SK-N-SH (cell line): ENCODE results near the gene CA12. TPM values are rescaled to one million over a fixed set of nuclear protein-coding genes. Genes with fewer than 3 reads are reported as not detected.
A peak's percentile ranks its signal among the peaks of the same experiment; 100 is the strongest.
"Not testable (repeated sequence)": the region's sequence is repeated elsewhere in the genome, so short reads cannot be mapped to it uniquely, and the experiment has no call there.

Experiments
- CTCF ChIA-PET: fragments of 300-600, 350-600 bp; formaldehyde crosslinking; extraction: SDS; loops from one replicate; lab custom pipeline; 2021; lab: Yijun Ruan, JAX
- POLR2A ChIA-PET: fragments of 350-600 bp; sonication (Branson Sonifier 250); formaldehyde crosslinking; extraction: SDS; loops from one replicate; lab custom pipeline; 2020; ENCODE audit warnings: antibody characterized with exemption, inconsistent platforms; lab: Yijun Ruan, JAX
- DNase-seq: peaks from one replicate; pipeline ENCODE4 v3.0.0; 2012
- H2AFZ ChIP-seq: fragments of 200-600 bp; sonication (generic); 2 replicates; pipeline ENCODE4 v1.8.1; 2016; ENCODE audit warnings: antibody characterized with exemption, mild to moderate bottlenecking, low read depth
- H3F3A ChIP-seq: fragments of 200-600 bp; sonication (generic); replicated peaks from 2 replicates; pipeline ENCODE3; 2016; ENCODE audit warnings: antibody characterized with exemption, mild to moderate bottlenecking; ENCODE audit not compliant: insufficient read depth
- H3K27ac ChIP-seq, 2 experiments: fragments of 200-500 bp in 1 of 2; fragments of 200-600 bp in 1 of 2; sonication (Bioruptor generic) in 1 of 2; sonication (generic), shearing (Covaris generic) in 1 of 2; 2 replicates each; pipeline versions ENCODE4 v1.5.1 to v1.6.1; 2014 to 2016; ENCODE audit warnings: low read depth in 2 of 2, inconsistent platforms in 1 of 2, low read length in 1 of 2, mild to moderate bottlenecking in 1 of 2, mixed read lengths in 1 of 2
- H3K27me3 ChIP-seq: fragments of 200-600 bp; sonication (generic), shearing (Covaris generic); 2 replicates; pipeline ENCODE4 v1.6.1; 2016; ENCODE audit warnings: mixed run types; ENCODE audit not compliant: insufficient read depth
- H3K36me3 ChIP-seq, 2 experiments: fragments of 200-500 bp in 1 of 2; fragments of 200-600 bp in 1 of 2; sonication (Bioruptor generic) in 1 of 2; sonication (generic) in 1 of 2; replicated peaks in 1 of 2; 2 replicates each; pipeline versions ENCODE3 to v1.5.1; 2014 to 2016; ENCODE audit warnings: low read length in 1 of 2, mild to moderate bottlenecking in 1 of 2; ENCODE audit not compliant: insufficient read depth in 2 of 2, control insufficient read depth in 1 of 2
- H3K4me1 ChIP-seq, 2 experiments: fragments of 200-500 bp in 1 of 2; fragments of 200-600 bp in 1 of 2; sonication (Bioruptor generic) in 1 of 2; sonication (generic), shearing (Covaris generic) in 1 of 2; 2 replicates each; pipeline versions ENCODE4 v1.5.1 to v1.6.1; 2014 to 2016; ENCODE audit warnings: low read depth in 1 of 2, low read length in 1 of 2, mixed run types in 1 of 2; ENCODE audit not compliant: insufficient read depth in 2 of 2, control insufficient read depth in 1 of 2
- H3K4me2 ChIP-seq: fragments of 200-600 bp; sonication (generic), shearing (Covaris generic); 2 replicates; pipeline ENCODE4 v1.6.1; 2017; ENCODE audit warnings: mixed run types
- H3K4me3 ChIP-seq, 2 experiments: fragments of 200-500 bp in 1 of 2; fragments of 200-600 bp in 1 of 2; sonication (Bioruptor generic) in 1 of 2; sonication (generic), shearing (Covaris generic) in 1 of 2; 2 replicates each; pipeline versions ENCODE4 v1.5.1 to v1.8.1; 2014 to 2016; ENCODE audit warnings: low read depth in 2 of 2, inconsistent platforms in 1 of 2, low read length in 1 of 2, mild to moderate bottlenecking in 1 of 2, mixed read lengths in 1 of 2, moderate library complexity in 1 of 2
- H3K79me2 ChIP-seq: fragments of 200-600 bp; sonication (generic); 2 replicates; pipeline ENCODE4 v1.8.1; 2017; ENCODE audit warnings: mild to moderate bottlenecking; ENCODE audit not compliant: insufficient read depth
- H3K9ac ChIP-seq: fragments of 200-600 bp; sonication (generic); 2 replicates; pipeline ENCODE4 v1.6.1; 2017; ENCODE audit warnings: mixed run types
- H3K9me2 ChIP-seq: fragments of 200-600 bp; sonication (generic); 2 replicates; pipeline ENCODE4 v1.6.1; 2017; ENCODE audit warnings: mixed run types
- H3K9me3 ChIP-seq: fragments of 200-600 bp; sonication (generic); 2 replicates; pipeline ENCODE4 v1.6.1; 2017; ENCODE audit warnings: mixed run types, mild to moderate bottlenecking, moderate library complexity
- H4K20me1 ChIP-seq: fragments of 200-600 bp; sonication (generic); 2 replicates; pipeline ENCODE4 v1.6.1; 2017; ENCODE audit warnings: mild to moderate bottlenecking, mixed run types; ENCODE audit not compliant: insufficient read depth
- EZH2phosphoT487 ChIP-seq: fragments of 200-600 bp; sonication (generic); IDR thresholded peaks from 2 replicates; pipeline ENCODE4 v1.6.1; 2017; ENCODE audit warnings: low read depth, mixed run types, mild to moderate bottlenecking, antibody characterized with exemption, moderate library complexity, borderline replicate concordance
- GATA2 ChIP-seq: sonication (generic); formaldehyde crosslinking; IDR thresholded peaks from 2 replicates; pipeline ENCODE4 v1.5.0; 2020; ENCODE audit warnings: mild to moderate bottlenecking, missing genetic modification reagents
- JUND ChIP-seq: IDR thresholded peaks from 2 replicates; pipeline ENCODE4 v1.4.0; 2012
- MAX ChIP-seq: IDR thresholded peaks from 2 replicates; pipeline ENCODE4 v1.4.0; 2012; ENCODE audit warnings: low read depth
- MXI1 ChIP-seq: IDR thresholded peaks from 2 replicates; pipeline ENCODE4 v1.6.1; 2012; ENCODE audit warnings: mild to moderate bottlenecking, low read depth, low read length, improper control_type of control experiment
- NFIC ChIP-seq: IDR thresholded peaks from 2 replicates; pipeline ENCODE4 v1.4.0; 2012; ENCODE audit warnings: borderline replicate concordance
- POLR2AphosphoS5 ChIP-seq: IDR thresholded peaks from 2 replicates; pipeline ENCODE4 v1.6.1; 2012; ENCODE audit warnings: low read depth, low read length
- RXRA ChIP-seq: IDR thresholded peaks from 2 replicates; pipeline ENCODE4 v1.4.0; 2012; ENCODE audit warnings: low read depth, mild to moderate bottlenecking, borderline replicate concordance
- TAF1 ChIP-seq: IDR thresholded peaks from 2 replicates; pipeline ENCODE4 v1.6.1; 2012; ENCODE audit warnings: low read depth, mild to moderate bottlenecking, low read length, moderate library complexity, borderline replicate concordance
- TCF12 ChIP-seq: IDR thresholded peaks from 2 replicates; pipeline ENCODE4 v1.4.0; 2012
- USF2 ChIP-seq: fragments of 150-350 bp; IDR thresholded peaks from 2 replicates; pipeline ENCODE4 v1.6.1; 2017; ENCODE audit warnings: antibody characterized with exemption, low read length, low read depth, borderline replicate concordance
- YY1 ChIP-seq: IDR thresholded peaks from 2 replicates; pipeline ENCODE4 v1.4.0; 2012; ENCODE audit warnings: low read depth, mild to moderate bottlenecking
- ZBTB33 ChIP-seq: IDR thresholded peaks from 2 replicates; pipeline ENCODE4 v1.4.0; 2012; ENCODE audit warnings: low read depth, borderline replicate concordance
- WGBS: methylation state at CpG from one replicate; pipeline ENCODE4 v1.1.6; 2017; ENCODE audit warnings: low lambda C conversion rate; 5-methylcytosine and 5-hydroxymethylcytosine counted together
- polyA plus RNA-seq, 3 experiments: library from polyadenylated mRNA; depleted of rRNA; stranded (reverse); fragments of >200 nt; gene quantifications; 2 replicates each; pipeline ENCODE4 v1.2.3, GENCODE V29; 2012
- TF ChIP-seq, protein P1 (sequence below): IDR thresholded peaks from 2 replicates; pipeline ENCODE4; 2012

The CA12 gene
- polyA plus RNA-seq, 1 of the 3 experiments (the other 2 are of a cell fraction): 39.4 TPM

- peaks cover 10% of the 10 kb centered on the region for H3F3A ChIP-seq
- no peaks in the 10 kb centered on the region for H4K20me1 ChIP-seq
- WGBS: 44% methylated on average over 3 of the region's 4 CpGs
- H3K4me2 ChIP-seq: no peak overlapping the region
- H3K4me1 ChIP-seq: peaks cover 9 to 14% of the 10 kb centered on the region in 2 experiments; a peak in 3 of 4 replicates
- H3K9me2 ChIP-seq: no peaks in the 10 kb centered on the region
- no peak overlapping the region for H3K4me3 ChIP-seq
- CTCF ChIA-PET: interaction anchor here (1.2 kb wide), 1 partner anchor 33 kb away, joined by 5 read pairs; no protein-coding TSS in a partner anchor
- no peaks in the 10 kb centered on the region for H3K27me3 ChIP-seq
- TF ChIP-seq TCF12: no peak
- no peak for TF ChIP-seq JUND
- no peak for TF ChIP-seq USF2
- TF ChIP-seq NFIC: peak; percentile 65; the same call in 1 of the 2 replicates
- 0 out of 2 replicates have a peak, but pooled peaks have one; percentile 34 for TF ChIP-seq YY1
- no peak for TF ChIP-seq RXRA
- no peaks in the 10 kb centered on the region for H3K9me3 ChIP-seq
- no peaks in the 10 kb centered on the region for H3K79me2 ChIP-seq
- POLR2A ChIA-PET: no interaction called here
- peak; percentile 75 for DNase-seq
- H3K36me3 ChIP-seq: peaks cover 0 to 9% of the 10 kb centered on the region in 2 experiments
- H3K9ac ChIP-seq: no peak overlapping the region
- H3K27ac ChIP-seq: peak overlapping the region in 1 of 2 experiments; percentile 23; a peak in 1 of 4 replicates
- no peak overlapping the region; the same call in 1 of the 2 replicates for H2AFZ ChIP-seq
Measured at GRCh38 chr15:63322541-63322940, 59.1 kb downstream of the CA12 start.

DNA sequence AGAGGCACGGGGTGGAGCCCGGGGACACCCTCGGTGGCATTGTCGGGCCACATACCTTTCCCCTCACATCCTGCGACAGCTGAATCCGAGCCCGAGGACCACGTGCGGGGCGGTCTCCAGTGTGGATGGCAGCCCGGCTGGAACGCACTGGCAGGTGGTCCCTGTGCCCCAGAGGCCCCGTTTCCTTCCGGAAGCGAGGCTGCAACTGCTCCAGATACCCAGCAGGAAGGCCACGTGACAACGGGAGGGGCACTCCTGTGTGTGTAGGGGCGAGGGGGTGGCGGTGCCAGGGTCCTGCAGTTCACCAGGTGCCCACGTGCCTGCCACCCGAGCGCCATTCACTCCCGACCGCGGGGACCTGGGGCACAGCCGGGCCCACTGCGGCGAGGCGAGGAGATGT lies 60.2 kb downstream of the CA12 start:
- Histone ChIP-seq H3K79me2 (no peaks in the 10 kb centered on the region), H3K4me3 (no peak overlapping the region), H2AFZ (no peak overlapping the region), H3K27ac (no peak overlapping the region), H3K9ac (no peak overlapping the region), H3F3A (peaks cover 12% of the 10 kb centered on the region), H3K9me3 (no peaks in the 10 kb centered on the region), H3K9me2 (no peaks in the 10 kb centered on the region), H3K27me3 (no peaks in the 10 kb centered on the region), H3K4me2 (no peak overlapping the region), H4K20me1 (no peaks in the 10 kb centered on the region), H3K4me1 (peaks cover 9 to 14% of the 10 kb centered on the region in 2 experiments; a peak in 3 of 4 replicates), H3K36me3 (peaks cover 0 to 9% of the 10 kb centered on the region in 2 experiments)
- POLR2A ChIA-PET: no interaction called here
- 94% methylated on average over 21 of the region's 29 CpGs for WGBS
- no peak for DNase-seq
- CTCF ChIA-PET: no interaction called here
- no peak for TF ChIP-seq RXRA
- no peak for TF ChIP-seq ZBTB33
- no peak for TF ChIP-seq JUND
- TF ChIP-seq TAF1: no peak
- TF ChIP-seq MXI1: no peak
- TF ChIP-seq POLR2AphosphoS5: no peak
- no peak for TF ChIP-seq GATA2 (CRISPR knock-in tag)
- no peak for TF ChIP-seq MAX
- TF ChIP-seq, protein P1, sequence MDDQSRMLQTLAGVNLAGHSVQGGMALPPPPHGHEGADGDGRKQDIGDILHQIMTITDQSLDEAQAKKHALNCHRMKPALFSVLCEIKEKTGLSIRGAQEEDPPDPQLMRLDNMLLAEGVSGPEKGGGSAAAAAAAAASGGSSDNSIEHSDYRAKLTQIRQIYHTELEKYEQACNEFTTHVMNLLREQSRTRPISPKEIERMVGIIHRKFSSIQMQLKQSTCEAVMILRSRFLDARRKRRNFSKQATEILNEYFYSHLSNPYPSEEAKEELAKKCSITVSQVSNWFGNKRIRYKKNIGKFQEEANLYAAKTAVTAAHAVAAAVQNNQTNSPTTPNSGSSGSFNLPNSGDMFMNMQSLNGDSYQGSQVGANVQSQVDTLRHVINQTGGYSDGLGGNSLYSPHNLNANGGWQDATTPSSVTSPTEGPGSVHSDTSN: no peak
- TF ChIP-seq EZH2phosphoT487: no peak

- H3K79me2 ChIP-seq, H3K9me3 ChIP-seq, H3K36me3 ChIP-seq, H3K4me3 ChIP-seq, H3K9ac ChIP-seq, DNase-seq, H4K20me1 ChIP-seq, H2AFZ ChIP-seq, CTCF ChIA-PET, H3K27ac ChIP-seq, POLR2A ChIA-PET, H3K9me2 ChIP-seq, H3K4me2 ChIP-seq, H3K27me3 ChIP-seq: not testable (repeated sequence)
- 91% methylated on average over 6 of the region's 11 CpGs for WGBS
- H3F3A ChIP-seq: peaks cover 17% of the 10 kb centered on the region
- peaks cover 9 to 14% of the 10 kb centered on the region in 2 experiments; a peak in 3 of 4 replicates for H3K4me1 ChIP-seq
Measured at GRCh38 chr15:63320981-63321380, 60.7 kb downstream of the CA12 start.
